Activated naive CD4-positive, alpha-beta T cell treated with anti-CD3 and anti-CD28 coated beads for 36 hours (primary cell): ENCODE measurements around the gene ZBTB9. TPM values are rescaled to one million over a fixed set of nuclear protein-coding genes. Genes with fewer than 3 reads are reported as not detected.

ENCODE experiments used
- CTCF ChIA-PET: fragments of 350-600 bp; sonication (Branson Sonifier 250); formaldehyde crosslinking; loops from one replicate; lab custom pipeline; 2021; ENCODE audit warnings: antibody characterized with exemption; lab: Charles Lee
- DNase-seq: peaks from one replicate; pipeline ENCODE4 v3.0.0-alpha.2; 2020
- H3K27ac Mint-ChIP-seq: one replicate; pipeline ENCODE4 v1.8.0; 2021; ENCODE audit warnings: mild to moderate bottlenecking, mixed read lengths
- H3K27me3 Mint-ChIP-seq: one replicate; pipeline ENCODE4 v1.8.0; 2021; ENCODE audit warnings: low read depth, mixed read lengths
- H3K36me3 Mint-ChIP-seq: one replicate; pipeline ENCODE4 v1.8.0; 2021; ENCODE audit warnings: low read depth, mixed read lengths
- H3K4me1 Mint-ChIP-seq: one replicate; pipeline ENCODE4 v1.8.0; 2021; ENCODE audit warnings: low read depth, mixed read lengths
- H3K4me3 Mint-ChIP-seq: one replicate; pipeline ENCODE4 v1.8.0; 2021; ENCODE audit warnings: mild to moderate bottlenecking, moderate library complexity, mixed read lengths
- H3K9me3 Mint-ChIP-seq: one replicate; pipeline ENCODE4 v1.8.0; 2021; ENCODE audit warnings: mixed read lengths
- intact Hi-C: fragments of 100-400 bp; cut with micrococcal nuclease; formaldehyde crosslinking; loops from one replicate; pipeline ENCODE4 v1.15.1; 2023
- total RNA-seq, 2 experiments: library from RNA; stranded (reverse); gene quantifications; one replicate each; pipeline ENCODE4 v1.2.3, GENCODE V29; 2021

ZBTB9 gene
- total RNA-seq, 2 experiments from 2014 or later = 5.0 to 6.5 TPM

- no peak overlapping the region for H3K27ac Mint-ChIP-seq
- H3K27me3 Mint-ChIP-seq = no peaks in the 10 kb centered on the region
- H3K4me1 Mint-ChIP-seq = peaks cover 53% of the 10 kb centered on the region
- DNase-seq = no peak
- CTCF ChIA-PET = no interaction called here
- intact Hi-C loops = no loop called here
- peaks cover 10% of the 10 kb centered on the region for H3K36me3 Mint-ChIP-seq
- no peaks in the 10 kb centered on the region for H3K9me3 Mint-ChIP-seq
- peak overlapping the region; percentile 62 for H3K4me3 Mint-ChIP-seq
These were observed 33.7 kb upstream of the ZBTB9 start for GRCh38 chr6:33420491-33421343.

GRCh38 chr6:33421344-33421643 is 33.1 kb upstream of the ZBTB9 start:
- CTCF ChIA-PET = no interaction called here
- Mint-ChIP-seq H3K27ac (no peak overlapping the region), H3K9me3 (no peaks in the 10 kb centered on the region), H3K4me1 (peaks cover 48% of the 10 kb centered on the region), H3K4me3 (peak overlapping the region; percentile 17), H3K27me3 (no peaks in the 10 kb centered on the region), H3K36me3 (peaks cover 8% of the 10 kb centered on the region)
- no peak for DNase-seq
- intact Hi-C loops = no loop called here

GRCh38 chr6:33423777-33424176 is 30.6 kb upstream of the ZBTB9 start:
- no peaks in the 10 kb centered on the region for H3K9me3 Mint-ChIP-seq
- H3K4me3 Mint-ChIP-seq = peak overlapping the region; percentile 87
- CTCF ChIA-PET = no interaction called here
- no peaks in the 10 kb centered on the region for H3K27me3 Mint-ChIP-seq
- peaks cover 50% of the 10 kb centered on the region for H3K4me1 Mint-ChIP-seq
- no peaks in the 10 kb centered on the region for H3K36me3 Mint-ChIP-seq
- DNase-seq = no peak
- intact Hi-C loops = no loop called here
- no peak overlapping the region for H3K27ac Mint-ChIP-seq

GRCh38 chr6:33424855-33425667 is 29.3 kb upstream of the ZBTB9 start:
- H3K36me3 Mint-ChIP-seq = no peaks in the 10 kb centered on the region
- peak overlapping the region; percentile 88 for H3K27ac Mint-ChIP-seq
- CTCF ChIA-PET = interaction anchor here (1.7 to 2.8 kb wide), 4 partner anchors 9 to 148 kb away, joined by 5 to 18 read pairs (median 7); partner anchors contain the start of gene B3GALT4
- intact Hi-C loops = loop anchor here (5.0 kb wide), 1 partner anchor 267 kb away; no protein-coding TSS in a partner anchor
- peaks cover 52% of the 10 kb centered on the region for H3K4me1 Mint-ChIP-seq
- peak overlapping the region; percentile 87 for H3K4me3 Mint-ChIP-seq
- no peaks in the 10 kb centered on the region for H3K27me3 Mint-ChIP-seq
- no peak for DNase-seq
- H3K9me3 Mint-ChIP-seq = no peaks in the 10 kb centered on the region

GRCh38 chr6:33425668-33426577 is 28.5 kb upstream of the ZBTB9 start:
- Mint-ChIP-seq H3K36me3 (no peaks in the 10 kb centered on the region), H3K27me3 (no peaks in the 10 kb centered on the region), H3K4me3 (peak overlapping the region; percentile 87), H3K9me3 (no peaks in the 10 kb centered on the region), H3K27ac (peak overlapping the region; percentile 88), H3K4me1 (peaks cover 59% of the 10 kb centered on the region)
- peak; percentile 93 for DNase-seq
- intact Hi-C loops = loop anchor here (1.0 to 5.0 kb wide), 3 partner anchors 8 to 266 kb away; partner anchors contain the start of genes CUTA and KIFC1
- CTCF ChIA-PET = interaction anchor here (0.6 to 2.8 kb wide), 14 partner anchors 9 to 285 kb away, joined by 3 to 18 read pairs (median 4); partner anchors contain the start of genes B3GALT4, PHF1, UQCC2 and ZBTB9

GRCh38 chr6:33426590-33427511 is 27.5 kb upstream of the ZBTB9 start:
- Mint-ChIP-seq H3K27ac (peak overlapping the region; percentile 88), H3K36me3 (no peaks in the 10 kb centered on the region), H3K4me3 (peak overlapping the region; percentile 87), H3K4me1 (peaks cover 59% of the 10 kb centered on the region), H3K27me3 (no peaks in the 10 kb centered on the region), H3K9me3 (no peaks in the 10 kb centered on the region)
- DNase-seq = no peak
- intact Hi-C loops = loop anchor here (1.0 to 5.0 kb wide), 3 partner anchors 9 to 265 kb away; partner anchors contain the start of genes CUTA and KIFC1
- CTCF ChIA-PET = interaction anchor here (0.6 to 2.8 kb wide), 15 partner anchors 10 to 284 kb away, joined by 3 to 18 read pairs (median 4); partner anchors contain the start of genes B3GALT4, PHF1, UQCC2 and ZBTB9

DNA sequence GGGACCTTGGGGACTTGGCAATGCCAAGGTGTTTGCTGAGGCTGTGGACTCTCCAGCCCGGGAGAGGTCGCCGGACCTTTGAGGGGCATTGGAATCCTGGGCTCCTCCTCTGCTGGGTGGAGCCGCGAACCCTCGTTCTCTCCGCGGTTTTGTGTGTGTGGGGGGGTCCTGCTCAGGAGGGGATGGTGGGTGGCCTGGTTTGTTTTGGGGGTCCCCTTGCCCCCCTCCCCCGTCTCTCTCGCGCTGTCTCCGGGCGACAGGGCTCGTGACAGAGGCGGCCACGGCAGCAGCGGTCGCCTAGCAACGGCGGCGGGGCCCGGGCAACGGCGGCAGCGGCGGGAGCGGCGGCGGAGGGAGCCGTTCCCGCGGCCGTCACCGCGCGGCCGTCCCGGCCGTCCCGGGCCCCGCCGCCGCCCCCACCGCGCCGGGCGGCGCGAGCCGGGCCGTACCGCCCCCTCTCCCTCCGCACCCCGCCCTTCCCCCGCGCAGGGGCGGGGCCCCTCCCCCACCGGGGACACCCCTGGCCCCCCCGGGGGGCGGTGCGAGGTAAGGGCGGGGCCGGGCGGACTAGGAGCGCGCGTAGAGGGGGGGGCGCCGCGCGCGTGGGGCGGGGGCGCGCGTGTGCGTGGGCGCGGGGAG is 26.7 kb upstream of the ZBTB9 start:
- peak overlapping the region; percentile 87 for H3K4me3 Mint-ChIP-seq
- intact Hi-C loops = loop anchor here (5.0 kb wide), 1 partner anchor 265 kb away; no protein-coding TSS in a partner anchor
- peaks cover 67% of the 10 kb centered on the region for H3K4me1 Mint-ChIP-seq
- H3K27ac Mint-ChIP-seq = peak overlapping the region; percentile 88
- CTCF ChIA-PET = no interaction called here
- peaks cover 1% of the 10 kb centered on the region for H3K36me3 Mint-ChIP-seq
- H3K9me3 Mint-ChIP-seq = no peaks in the 10 kb centered on the region
- no peaks in the 10 kb centered on the region for H3K27me3 Mint-ChIP-seq
- DNase-seq = peak; percentile 58

DNA sequence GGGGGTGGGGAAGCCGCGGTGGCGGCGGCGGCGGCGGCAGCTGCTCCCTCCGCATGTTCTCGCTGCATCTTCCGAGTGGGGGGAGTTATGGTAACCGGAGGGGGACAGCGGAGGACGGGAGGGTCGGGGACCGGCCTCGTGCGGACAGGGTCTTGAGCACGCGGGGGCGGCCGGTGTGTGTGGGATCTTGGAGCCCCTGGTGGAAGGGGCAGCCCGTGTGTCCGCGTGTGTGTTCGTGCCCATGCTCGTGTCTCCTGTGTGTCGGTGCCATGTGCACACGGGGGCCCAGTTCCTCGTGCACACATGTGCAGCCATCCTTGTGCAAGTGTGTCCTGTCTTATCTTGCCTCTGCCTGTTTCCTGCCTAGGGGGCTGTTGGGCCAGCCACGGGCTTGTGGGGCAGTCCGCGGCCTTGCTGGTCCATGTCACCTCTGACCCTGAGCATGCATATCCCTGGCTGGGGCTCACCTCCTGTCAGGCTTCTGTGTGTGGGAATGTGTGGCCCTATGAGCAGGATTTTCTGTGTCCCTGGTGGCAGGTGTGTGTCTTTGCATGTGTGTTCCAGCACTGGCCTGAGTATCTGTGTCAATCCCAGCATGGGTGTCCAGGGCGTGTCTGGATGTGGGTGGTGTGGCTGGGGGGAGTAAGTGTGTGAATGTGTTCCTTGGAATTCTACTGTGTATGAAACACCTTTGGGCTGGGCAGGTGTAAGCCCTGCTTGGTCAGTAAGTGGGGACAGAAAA is 26.0 kb upstream of the ZBTB9 start:
- Mint-ChIP-seq H3K4me1 (peaks cover 71% of the 10 kb centered on the region), H3K27me3 (no peaks in the 10 kb centered on the region), H3K4me3 (peak overlapping the region; percentile 82), H3K27ac (peak overlapping the region; percentile 82), H3K36me3 (peaks cover 5% of the 10 kb centered on the region), H3K9me3 (no peaks in the 10 kb centered on the region)
- peak; percentile 56 for DNase-seq
- intact Hi-C loops = loop anchor here (5.0 kb wide), 1 partner anchor 264 kb away; no protein-coding TSS in a partner anchor
- CTCF ChIA-PET = interaction anchor here (0.7 to 1.3 kb wide), 7 partner anchors 9 to 180 kb away, joined by 3 to 5 read pairs (median 3); partner anchors contain the start of gene ZBTB22

DNA sequence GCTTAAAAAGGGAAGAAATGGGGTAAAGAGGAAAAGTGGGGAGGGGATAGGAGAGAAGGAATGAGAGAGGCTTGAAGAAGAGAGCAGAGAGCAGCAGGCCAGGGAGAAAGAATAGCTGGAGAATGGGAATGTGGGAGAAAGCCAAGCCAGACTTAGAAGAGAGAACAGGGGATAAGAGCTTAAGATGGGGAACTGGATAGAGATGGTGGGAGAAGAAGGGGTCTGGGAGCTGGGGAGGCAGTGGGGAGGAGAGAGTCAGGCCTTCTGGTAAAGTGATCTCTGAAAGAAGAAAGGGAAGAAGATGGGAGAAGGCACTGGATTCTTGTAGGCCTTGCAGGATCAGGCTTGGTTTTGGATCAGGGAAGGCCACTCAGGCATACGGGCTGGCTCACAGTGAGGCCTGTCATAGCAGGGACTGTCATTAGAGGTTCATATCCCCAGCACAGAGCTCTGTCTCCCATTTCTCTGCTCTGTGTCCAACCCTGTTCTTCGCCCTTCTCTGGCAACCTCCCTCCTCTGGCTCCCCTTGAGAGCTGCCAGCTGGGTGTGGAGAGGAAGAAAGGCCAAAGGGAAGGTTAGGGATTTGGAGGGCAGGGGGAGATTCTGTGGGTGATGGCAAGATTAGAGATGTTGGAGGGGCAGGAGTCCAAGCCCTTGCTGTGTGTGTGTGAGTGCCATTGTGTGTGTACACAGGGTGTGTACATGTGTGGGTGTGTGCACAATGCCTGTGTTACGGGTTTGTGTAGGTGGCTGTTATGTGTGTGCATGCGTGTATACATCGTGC is 25.2 kb upstream of the ZBTB9 start:
- Mint-ChIP-seq H3K4me1 (peaks cover 71% of the 10 kb centered on the region), H3K27me3 (no peaks in the 10 kb centered on the region)

More for the DNA sequence above, 25.2 kb upstream of the ZBTB9 start:
- Mint-ChIP-seq H3K27ac (peak overlapping the region; percentile 82), H3K4me3 (peak overlapping the region; percentile 82), H3K9me3 (no peaks in the 10 kb centered on the region), H3K36me3 (peaks cover 7% of the 10 kb centered on the region)
- CTCF ChIA-PET = interaction anchor here (0.7 to 2.2 kb wide), 9 partner anchors 10 to 179 kb away, joined by 3 to 7 read pairs (median 3); partner anchors contain the start of gene ZBTB22
- no peak for DNase-seq
- intact Hi-C loops = loop anchor here (5.0 kb wide), 1 partner anchor 263 kb away; no protein-coding TSS in a partner anchor
